ENCODE measurements around the gene ARL15. TPM values are rescaled to one million over a fixed set of nuclear protein-coding genes. Genes with fewer than 3 reads are reported as not detected.
"Not testable (repeated sequence)": the region's sequence is repeated elsewhere in the genome, so short reads cannot be mapped to it uniquely, and the experiment has no call there.

The ARL15 gene
- total RNA-seq, 1 donor from 2014 or later, result 29.5 TPM

GRCh38 chr5:53858700-53859456 lies 451.5 kb downstream of the ARL15 start:
- TF ChIP-seq CTCF (IDR thresholded peaks at IDR 0.05), result no peak
- ATAC-seq (no peak), DNase-seq (no peak)
- no peaks in the 10 kb centered on the region for H3K4me1 ChIP-seq
- no peaks in the 10 kb centered on the region for H3K36me3 ChIP-seq
- H3K4me3 ChIP-seq, result no peak overlapping the region
- intact Hi-C loops (cut with DNase I), result no loop called here
- no peak overlapping the region for H3K27ac ChIP-seq
- H3K9me3 ChIP-seq, result no peaks in the 10 kb centered on the region
- no peaks in the 10 kb centered on the region for H3K27me3 ChIP-seq

- Histone ChIP-seq H3K27me3 (no peaks in the 10 kb centered on the region), H3K4me3 (no peak overlapping the region), H3K9me3 (no peaks in the 10 kb centered on the region), H3K4me1 (no peaks in the 10 kb centered on the region), H3K36me3 (no peaks in the 10 kb centered on the region), H3K27ac (no peak overlapping the region)
- DNase-seq (no peak), ATAC-seq (no peak)
- intact Hi-C loops (cut with DNase I), result no loop called here
- no peak for TF ChIP-seq CTCF (IDR thresholded peaks at IDR 0.05)
These were observed 453.9 kb downstream of the ARL15 start for GRCh38 chr5:53856506-53856905.

- DNase-seq; intact Hi-C loops (cut with DNase I); H3K27me3 ChIP-seq; H3K4me3 ChIP-seq; H3K4me1 ChIP-seq; H3K9me3 ChIP-seq; H3K36me3 ChIP-seq; ATAC-seq; H3K27ac ChIP-seq: not testable (repeated sequence)
These were observed 473.4 kb downstream of the ARL15 start for GRCh38 chr5:53836851-53837430.

- no peak overlapping the region for H3K4me3 ChIP-seq
- intact Hi-C loops (cut with DNase I), result no loop called here
- H3K27ac ChIP-seq, result no peak overlapping the region
- no peak for TF ChIP-seq CTCF (IDR thresholded peaks at IDR 0.05)
- no peaks in the 10 kb centered on the region for H3K4me1 ChIP-seq
- no peaks in the 10 kb centered on the region for H3K36me3 ChIP-seq
- no peak for DNase-seq
- no peaks in the 10 kb centered on the region for H3K27me3 ChIP-seq
- no peak for ATAC-seq
- no peaks in the 10 kb centered on the region for H3K9me3 ChIP-seq
These were observed 475.9 kb downstream of the ARL15 start for GRCh38 chr5:53834500-53834899.

Small RNAs within 50 kb of the gene (microRNA-seq; reads per million reads assigned to microRNA genes)
- not detected for gene MIR4459 (ENCODE audit: borderline microRNAs expressed)
- not detected for gene MIR581 (ENCODE audit: borderline microRNAs expressed)

Other genes starting within 250 kb of the ARL15 start
- gene HSPB3, start 145.1 kb upstream of the ARL15 start, total RNA-seq, result 1.1 TPM
- gene SNX18, start 207.2 kb upstream of the ARL15 start, total RNA-seq, result 35.4 TPM